Fibroblast of lung (primary cell): ENCODE results near the gene LHFPL6.

ENCODE experiments used
- EZH2 ChIP-seq: IDR thresholded peaks from 2 replicates; pipeline ENCODE4 v1.5.1; 2012; ENCODE audit warnings: low read length, control low read depth, mild to moderate bottlenecking; ENCODE audit errors: missing control alignments
- TF ChIP-seq, protein P1 (sequence below), 2 donors: IDR thresholded peaks in 1 of 2; conservative IDR thresholded peaks in 1 of 2; 1 replicate in 1 of 2; 2 replicates in 1 of 2; pipeline ENCODE4 v1.5.1; 2011 to 2012; ENCODE audit warnings: low read length in 2 of 2, control low read depth in 1 of 2, inconsistent platforms in 1 of 2, low read depth in 1 of 2, mild to moderate bottlenecking in 1 of 2

- TF ChIP-seq, protein P1, sequence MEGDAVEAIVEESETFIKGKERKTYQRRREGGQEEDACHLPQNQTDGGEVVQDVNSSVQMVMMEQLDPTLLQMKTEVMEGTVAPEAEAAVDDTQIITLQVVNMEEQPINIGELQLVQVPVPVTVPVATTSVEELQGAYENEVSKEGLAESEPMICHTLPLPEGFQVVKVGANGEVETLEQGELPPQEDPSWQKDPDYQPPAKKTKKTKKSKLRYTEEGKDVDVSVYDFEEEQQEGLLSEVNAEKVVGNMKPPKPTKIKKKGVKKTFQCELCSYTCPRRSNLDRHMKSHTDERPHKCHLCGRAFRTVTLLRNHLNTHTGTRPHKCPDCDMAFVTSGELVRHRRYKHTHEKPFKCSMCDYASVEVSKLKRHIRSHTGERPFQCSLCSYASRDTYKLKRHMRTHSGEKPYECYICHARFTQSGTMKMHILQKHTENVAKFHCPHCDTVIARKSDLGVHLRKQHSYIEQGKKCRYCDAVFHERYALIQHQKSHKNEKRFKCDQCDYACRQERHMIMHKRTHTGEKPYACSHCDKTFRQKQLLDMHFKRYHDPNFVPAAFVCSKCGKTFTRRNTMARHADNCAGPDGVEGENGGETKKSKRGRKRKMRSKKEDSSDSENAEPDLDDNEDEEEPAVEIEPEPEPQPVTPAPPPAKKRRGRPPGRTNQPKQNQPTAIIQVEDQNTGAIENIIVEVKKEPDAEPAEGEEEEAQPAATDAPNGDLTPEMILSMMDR (conservative IDR thresholded peaks at IDR 0.05 in 1 of 2, IDR thresholded peaks at IDR 0.05 in 1 of 2; ENCODE audit: low read depth in 1 of 2, low read length in 2 of 2): no peak
- TF ChIP-seq EZH2: no peak
These were observed 217.8 kb downstream of the LHFPL6 start for GRCh38 chr13:39385154-39385553.
